AG08395 (cell line): Measurements from ENCODE around the gene ULK2.
"Not testable (repeated sequence)": the region's sequence is repeated elsewhere in the genome, so short reads cannot be mapped to it uniquely, and the experiment has no call there.

Experiments used
- DNase-seq: peaks from one replicate; pipeline ENCODE4 v3.0.0; 2012; ENCODE audit warnings: mixed read lengths, low spot score

The ULK2 gene

GRCh38 chr17:19865021-19865420 lies 2.7 kb downstream of the ULK2 start:
- no peak for DNase-seq

- not testable (repeated sequence) for DNase-seq
Measured at GRCh38 chr17:19860647-19861177, 7.0 kb downstream of the ULK2 start.

GRCh38 chr17:19857640-19858039 lies 10.1 kb downstream of the ULK2 start:
- DNase-seq, result no peak

- no peak for DNase-seq
Measured at GRCh38 chr17:19833914-19834313, 33.8 kb downstream of the ULK2 start.

- no peak for DNase-seq
Measured at GRCh38 chr17:19830061-19830460, 37.7 kb downstream of the ULK2 start.

GRCh38 chr17:19812407-19812806 lies 55.3 kb downstream of the ULK2 start:
- no peak for DNase-seq

- peak; percentile 20 for DNase-seq
Measured at GRCh38 chr17:19805006-19805405, 62.7 kb downstream of the ULK2 start.

GRCh38 chr17:19800571-19800970 lies 67.2 kb downstream of the ULK2 start:
- no peak for DNase-seq

GRCh38 chr17:19799796-19800195 lies 67.9 kb downstream of the ULK2 start:
- DNase-seq, result no peak

GRCh38 chr17:19796457-19796856 lies 71.3 kb downstream of the ULK2 start:
- DNase-seq, result no peak

- no peak for DNase-seq
Measured at GRCh38 chr17:19791918-19792550, 75.7 kb downstream of the ULK2 start.

GRCh38 chr17:19787733-19788357 lies 79.9 kb downstream of the ULK2 start:
- DNase-seq, result peak; percentile 7

GRCh38 chr17:19785854-19786253 lies 81.9 kb downstream of the ULK2 start:
- no peak for DNase-seq

GRCh38 chr17:19781488-19782458 lies 86.0 kb downstream of the ULK2 start:
- no peak for DNase-seq

GRCh38 chr17:19780846-19781245 lies 86.9 kb downstream of the ULK2 start:
- no peak for DNase-seq

GRCh38 chr17:19773534-19773933 lies 94.2 kb downstream of the ULK2 start:
- no peak for DNase-seq

GRCh38 chr17:19771971-19772630 lies 95.6 kb downstream of the ULK2 start:
- DNase-seq, result no peak

- no peak for DNase-seq
Measured at GRCh38 chr17:19770985-19771735, 96.6 kb downstream of the ULK2 start.

GRCh38 chr17:19769946-19770652 lies 97.6 kb downstream of the ULK2 start:
- DNase-seq, result peak; percentile 86

GRCh38 chr17:19768046-19768782 lies 99.5 kb downstream of the ULK2 start:
- no peak for DNase-seq
